ENCODE results near the gene MECP2.

DNA sequence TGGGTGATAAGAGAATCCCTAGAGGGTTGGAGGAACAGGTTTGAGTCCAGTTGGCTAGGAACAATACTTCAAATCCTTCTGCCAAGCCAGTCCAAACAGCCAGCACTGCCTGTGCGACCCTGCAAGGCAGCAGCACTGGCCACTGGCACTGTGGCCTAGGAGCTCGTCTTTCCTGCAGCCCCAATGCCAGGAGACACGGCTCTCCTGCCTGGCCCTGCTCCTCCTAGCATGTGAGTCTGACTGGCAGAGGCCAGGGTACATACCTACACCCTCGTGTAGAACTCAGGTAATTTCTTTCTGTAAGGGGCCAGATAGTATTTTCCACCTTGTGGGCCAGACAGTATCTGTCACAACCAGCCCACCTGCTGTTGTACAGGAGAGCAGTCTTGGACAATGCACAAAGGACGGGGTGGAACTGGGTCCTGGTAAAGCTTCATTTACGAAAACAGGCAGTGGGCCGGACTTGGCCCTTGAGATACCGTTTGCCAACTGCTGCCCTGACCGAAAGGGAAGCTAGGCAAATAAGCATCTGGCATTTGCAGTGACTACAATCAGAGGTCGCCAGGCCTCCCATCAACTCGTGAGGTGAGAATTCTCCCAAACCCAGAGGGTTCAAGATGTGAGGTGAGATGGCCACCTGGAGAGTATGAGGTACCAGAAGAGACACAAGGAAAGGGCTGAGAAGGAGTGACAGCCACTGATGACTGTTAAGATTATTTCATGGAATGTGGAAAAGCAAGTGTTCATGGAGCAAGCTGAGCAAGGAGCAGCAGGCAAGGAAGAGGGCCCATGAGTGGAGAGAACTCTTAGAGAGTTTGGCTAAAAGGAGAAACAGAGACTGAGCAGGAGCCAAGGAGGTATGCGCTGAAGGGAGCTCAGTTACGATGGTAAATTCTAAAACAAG lies 48.1 kb downstream of the MECP2 start:
- no peak for TF ChIP-seq POLR2A (IDR thresholded peaks at IDR 0.05)
- TF ChIP-seq, protein P1, sequence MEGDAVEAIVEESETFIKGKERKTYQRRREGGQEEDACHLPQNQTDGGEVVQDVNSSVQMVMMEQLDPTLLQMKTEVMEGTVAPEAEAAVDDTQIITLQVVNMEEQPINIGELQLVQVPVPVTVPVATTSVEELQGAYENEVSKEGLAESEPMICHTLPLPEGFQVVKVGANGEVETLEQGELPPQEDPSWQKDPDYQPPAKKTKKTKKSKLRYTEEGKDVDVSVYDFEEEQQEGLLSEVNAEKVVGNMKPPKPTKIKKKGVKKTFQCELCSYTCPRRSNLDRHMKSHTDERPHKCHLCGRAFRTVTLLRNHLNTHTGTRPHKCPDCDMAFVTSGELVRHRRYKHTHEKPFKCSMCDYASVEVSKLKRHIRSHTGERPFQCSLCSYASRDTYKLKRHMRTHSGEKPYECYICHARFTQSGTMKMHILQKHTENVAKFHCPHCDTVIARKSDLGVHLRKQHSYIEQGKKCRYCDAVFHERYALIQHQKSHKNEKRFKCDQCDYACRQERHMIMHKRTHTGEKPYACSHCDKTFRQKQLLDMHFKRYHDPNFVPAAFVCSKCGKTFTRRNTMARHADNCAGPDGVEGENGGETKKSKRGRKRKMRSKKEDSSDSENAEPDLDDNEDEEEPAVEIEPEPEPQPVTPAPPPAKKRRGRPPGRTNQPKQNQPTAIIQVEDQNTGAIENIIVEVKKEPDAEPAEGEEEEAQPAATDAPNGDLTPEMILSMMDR (IDR thresholded peaks at IDR 0.05) = no peak
- no peak for TF ChIP-seq POLR2AphosphoS5 (IDR thresholded peaks at IDR 0.05)
